K562 (cell line): ENCODE data around the gene EEF1AKMT1. TPM values are rescaled to one million over a fixed set of nuclear protein-coding genes. Genes with fewer than 3 reads are reported as not detected.

Experiments used
- OTX1 ChIP-seq: fragments of 450-650 bp; formaldehyde crosslinking; IDR thresholded peaks from 2 replicates; pipeline ENCODE4 v1.4.0; 2022; ENCODE audit warnings: mild to moderate bottlenecking
- PHF20 ChIP-seq: fragments of 450-650 bp; IDR thresholded peaks from 2 replicates; pipeline ENCODE4 v1.6.1; 2018; ENCODE audit not compliant: partially characterized antibody
- PHF21A ChIP-seq: fragments of 450-650 bp; IDR thresholded peaks from 2 replicates; pipeline ENCODE4 v1.6.1; 2017; ENCODE audit warnings: low read depth, borderline replicate concordance
- RFX1 ChIP-seq: fragments of 450-650 bp; IDR thresholded peaks from 2 replicates; pipeline ENCODE4 v1.6.1; 2016; ENCODE audit warnings: mild to moderate bottlenecking, moderate library complexity
- SMC3 ChIP-seq: conservative IDR thresholded peaks from 2 replicates; pipeline ENCODE4 v1.6.1; 2011; ENCODE audit warnings: low read depth, low read length, improper control_type of control experiment; ENCODE audit not compliant: insufficient read depth
- ZNF184 ChIP-seq: sonication (generic); formaldehyde crosslinking; IDR thresholded peaks from 2 replicates; pipeline ENCODE4 v1.5.0; 2020; ENCODE audit warnings: missing genetic modification reagents
- polyA plus RNA-seq, 8 experiments: library from polyadenylated mRNA; depleted of rRNA in 4 of 8; stranded (reverse) in 5 of 8; unstranded in 3 of 8; fragments of >200 nt; fragmentation: Nextera tagmentation in 2 of 8; fragmentation: Illumina TruSeq in 1 of 8; extraction: Ambion mirVana in 2 of 8; extraction: Trizol in 1 of 8; gene quantifications; 2 replicates each; pipeline versions ENCODE4 v1.2.1 to v1.2.3, GENCODE V29; 2011 to 2014; ENCODE audit warnings: inconsistent platforms in 1 of 8, missing spikeins in 1 of 8
- total RNA-seq, 7 experiments: library from RNA; depleted of rRNA in 6 of 7; stranded (reverse); fragments of >200 nt in 6 of 7; fragmentation: Illumina TruSeq in 2 of 7; extraction: Trizol in 2 of 7; gene quantifications; 2 replicates each; pipeline versions ENCODE4 v1.2.1 to v1.2.3, GENCODE V29; 2011 to 2021; ENCODE audit warnings: low replicate concordance in 1 of 7
- TF ChIP-seq, protein P1 (sequence below): sonication (generic); IDR thresholded peaks from 2 replicates; pipeline ENCODE4 v1.6.1; 2016
- TF ChIP-seq, protein P2 (sequence below): conservative IDR thresholded peaks from 2 replicates; pipeline ENCODE4 v1.6.1; 2011; ENCODE audit warnings: low read depth, mild to moderate bottlenecking, low read length; ENCODE audit not compliant: control insufficient read depth
- TF ChIP-seq, protein P3 (sequence below): sonication (generic); formaldehyde crosslinking; IDR thresholded peaks from 2 replicates; pipeline ENCODE4 v1.8.0; 2022; ENCODE audit warnings: mild to moderate bottlenecking, missing genetic modification reagents

The EEF1AKMT1 gene
- total and polyA plus RNA-seq, 9 of the 15 experiments (the other 6 are each of a cell fraction or from before 2014, with no cell fraction given), result 5.3 to 36.3 (median 7.9) TPM

DNA sequence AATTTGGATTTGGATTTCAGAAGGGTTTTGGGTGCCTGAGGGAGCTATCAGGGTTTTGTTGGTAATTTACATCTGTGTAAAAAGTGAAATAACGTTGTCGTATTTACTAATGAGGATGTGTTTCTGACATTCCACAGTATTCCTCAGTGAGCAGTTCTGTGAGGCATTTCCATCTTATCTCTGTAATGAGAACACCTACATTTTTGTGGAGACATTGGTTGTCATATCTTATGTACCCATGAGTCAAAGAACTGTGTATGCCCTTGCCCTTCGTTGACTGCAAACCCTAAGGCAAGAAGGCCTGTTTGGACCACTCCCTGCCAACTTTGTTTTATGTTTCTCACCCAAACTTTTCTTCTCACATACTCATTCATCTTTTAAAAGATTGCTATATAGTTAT, 84.5 kb downstream of the EEF1AKMT1 start (continued):
- TF ChIP-seq PHF20, result no peak
- TF ChIP-seq, protein P1, sequence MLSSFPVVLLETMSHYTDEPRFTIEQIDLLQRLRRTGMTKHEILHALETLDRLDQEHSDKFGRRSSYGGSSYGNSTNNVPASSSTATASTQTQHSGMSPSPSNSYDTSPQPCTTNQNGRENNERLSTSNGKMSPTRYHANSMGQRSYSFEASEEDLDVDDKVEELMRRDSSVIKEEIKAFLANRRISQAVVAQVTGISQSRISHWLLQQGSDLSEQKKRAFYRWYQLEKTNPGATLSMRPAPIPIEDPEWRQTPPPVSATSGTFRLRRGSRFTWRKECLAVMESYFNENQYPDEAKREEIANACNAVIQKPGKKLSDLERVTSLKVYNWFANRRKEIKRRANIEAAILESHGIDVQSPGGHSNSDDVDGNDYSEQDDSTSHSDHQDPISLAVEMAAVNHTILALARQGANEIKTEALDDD, result no peak
- no peak for TF ChIP-seq PHF21A
- TF ChIP-seq SMC3, result no peak
- no peak for TF ChIP-seq RFX1
- no peak for TF ChIP-seq ZNF184
- TF ChIP-seq, protein P2, sequence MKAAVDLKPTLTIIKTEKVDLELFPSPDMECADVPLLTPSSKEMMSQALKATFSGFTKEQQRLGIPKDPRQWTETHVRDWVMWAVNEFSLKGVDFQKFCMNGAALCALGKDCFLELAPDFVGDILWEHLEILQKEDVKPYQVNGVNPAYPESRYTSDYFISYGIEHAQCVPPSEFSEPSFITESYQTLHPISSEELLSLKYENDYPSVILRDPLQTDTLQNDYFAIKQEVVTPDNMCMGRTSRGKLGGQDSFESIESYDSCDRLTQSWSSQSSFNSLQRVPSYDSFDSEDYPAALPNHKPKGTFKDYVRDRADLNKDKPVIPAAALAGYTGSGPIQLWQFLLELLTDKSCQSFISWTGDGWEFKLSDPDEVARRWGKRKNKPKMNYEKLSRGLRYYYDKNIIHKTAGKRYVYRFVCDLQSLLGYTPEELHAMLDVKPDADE, result no peak
- TF ChIP-seq, protein P3, sequence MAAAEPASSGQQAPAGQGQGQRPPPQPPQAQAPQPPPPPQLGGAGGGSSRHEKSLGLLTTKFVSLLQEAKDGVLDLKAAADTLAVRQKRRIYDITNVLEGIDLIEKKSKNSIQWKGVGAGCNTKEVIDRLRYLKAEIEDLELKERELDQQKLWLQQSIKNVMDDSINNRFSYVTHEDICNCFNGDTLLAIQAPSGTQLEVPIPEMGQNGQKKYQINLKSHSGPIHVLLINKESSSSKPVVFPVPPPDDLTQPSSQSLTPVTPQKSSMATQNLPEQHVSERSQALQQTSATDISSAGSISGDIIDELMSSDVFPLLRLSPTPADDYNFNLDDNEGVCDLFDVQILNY, result no peak
- no peak for TF ChIP-seq OTX1 (CRISPR knock-in tag)
- TF ChIP-seq, all 486 proteins: peak for 0
